CD1c-positive myeloid dendritic cell (primary cell): ENCODE data around the gene MYO18A.

Experiments
- DNase-seq: peaks from one replicate; pipeline ENCODE4 v3.0.0-alpha.2; 2016; ENCODE audit errors: extremely low spot score

MYO18A gene

DNA sequence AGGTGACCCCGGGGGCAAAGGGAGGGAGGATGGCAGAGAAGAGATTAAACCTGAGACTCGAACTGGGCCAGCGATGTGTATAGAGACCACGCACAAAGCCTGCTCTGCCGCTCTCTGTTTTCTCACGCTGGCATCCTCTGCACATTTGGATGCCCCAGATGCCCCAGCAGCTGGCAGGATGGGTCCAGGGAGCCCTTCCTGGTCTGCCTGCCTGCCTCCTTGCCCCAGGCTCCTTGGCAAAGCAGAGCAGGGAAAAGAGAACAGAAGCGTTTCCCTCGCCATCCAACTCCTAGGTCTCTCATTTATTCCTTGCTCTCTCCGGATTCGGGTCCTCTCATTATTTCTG, 142.5 kb downstream of the MYO18A start:
- DNase-seq = no peak

DNA sequence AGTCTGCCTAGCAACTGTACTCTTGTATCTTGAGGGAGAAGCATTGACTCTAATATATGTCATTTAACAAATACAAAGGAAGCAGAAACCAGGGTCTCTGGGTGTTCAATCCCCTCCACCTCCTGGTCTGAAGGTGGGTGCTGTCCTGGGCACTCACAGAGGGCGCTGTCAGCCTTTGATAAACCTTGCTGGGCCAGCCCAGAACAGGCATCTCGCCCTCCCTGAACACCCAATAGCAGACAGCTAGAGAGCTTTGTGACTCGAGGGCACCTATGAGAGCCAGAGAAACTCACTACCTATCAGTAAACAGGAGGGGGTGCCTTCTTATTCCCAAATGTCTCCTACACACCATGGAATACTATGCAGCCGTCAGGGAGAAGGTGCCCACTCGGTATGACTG, 143.6 kb downstream of the MYO18A start:
- no peak for DNase-seq

DNA sequence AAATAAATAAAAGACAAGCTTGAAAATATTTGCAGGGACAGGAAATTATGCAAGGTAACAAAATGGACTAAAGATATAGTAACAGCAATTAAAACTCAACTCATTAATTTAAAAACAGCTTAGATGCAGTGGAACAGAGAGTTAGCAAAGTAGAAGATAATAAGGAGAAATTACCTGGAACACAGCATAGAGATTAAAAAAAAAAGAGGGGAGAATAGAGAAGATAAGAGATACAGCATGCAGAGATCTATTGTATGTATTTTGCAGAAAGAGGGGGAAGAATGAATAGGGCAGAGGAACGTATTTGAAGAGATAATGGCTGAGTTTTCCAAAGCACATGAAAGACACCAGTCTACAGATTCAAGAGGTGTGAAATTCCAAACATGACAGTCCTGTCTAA, 145.7 kb downstream of the MYO18A start:
- no peak for DNase-seq

DNA sequence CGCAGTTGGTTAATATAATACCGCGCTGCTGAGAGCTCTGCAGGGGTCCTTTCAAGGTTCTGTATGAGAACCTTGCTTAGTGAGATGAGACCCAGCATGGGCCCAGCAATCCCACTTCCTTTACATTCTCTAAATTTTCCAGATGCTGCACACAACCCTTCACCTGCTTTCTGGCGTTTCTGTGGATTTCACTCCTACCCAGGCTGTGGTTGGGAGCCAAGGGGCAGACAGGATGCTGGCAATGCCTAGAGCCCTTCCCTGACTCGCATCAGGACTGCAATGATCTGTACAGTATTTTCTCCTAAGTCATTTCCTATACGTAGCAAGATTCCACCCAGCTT, 147.4 kb downstream of the MYO18A start:
- DNase-seq = no peak

GRCh38 chr17:29032013-29032856, 148.0 kb downstream of the MYO18A start:
- no peak for DNase-seq

DNA sequence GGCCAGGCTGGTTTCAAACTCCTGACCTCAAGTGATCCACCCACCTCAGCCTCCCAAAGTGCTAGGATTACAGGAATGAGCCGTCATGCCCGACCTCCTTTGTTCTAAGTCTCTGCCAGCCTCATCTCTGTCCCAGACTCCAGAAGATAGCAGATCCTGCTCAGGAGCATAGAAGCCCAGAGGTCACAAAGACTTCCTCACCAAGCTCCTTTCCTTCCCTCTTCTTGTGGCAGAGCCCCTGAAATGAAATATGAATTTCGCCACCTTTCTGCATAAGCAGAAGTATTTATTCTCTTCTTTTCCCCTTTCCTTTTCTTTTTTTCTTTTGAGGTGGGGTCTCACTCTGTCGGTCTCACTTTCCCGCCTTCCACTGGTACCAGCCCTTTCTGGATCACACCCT, 148.7 kb downstream of the MYO18A start:
- DNase-seq = peak; percentile 42

DNA sequence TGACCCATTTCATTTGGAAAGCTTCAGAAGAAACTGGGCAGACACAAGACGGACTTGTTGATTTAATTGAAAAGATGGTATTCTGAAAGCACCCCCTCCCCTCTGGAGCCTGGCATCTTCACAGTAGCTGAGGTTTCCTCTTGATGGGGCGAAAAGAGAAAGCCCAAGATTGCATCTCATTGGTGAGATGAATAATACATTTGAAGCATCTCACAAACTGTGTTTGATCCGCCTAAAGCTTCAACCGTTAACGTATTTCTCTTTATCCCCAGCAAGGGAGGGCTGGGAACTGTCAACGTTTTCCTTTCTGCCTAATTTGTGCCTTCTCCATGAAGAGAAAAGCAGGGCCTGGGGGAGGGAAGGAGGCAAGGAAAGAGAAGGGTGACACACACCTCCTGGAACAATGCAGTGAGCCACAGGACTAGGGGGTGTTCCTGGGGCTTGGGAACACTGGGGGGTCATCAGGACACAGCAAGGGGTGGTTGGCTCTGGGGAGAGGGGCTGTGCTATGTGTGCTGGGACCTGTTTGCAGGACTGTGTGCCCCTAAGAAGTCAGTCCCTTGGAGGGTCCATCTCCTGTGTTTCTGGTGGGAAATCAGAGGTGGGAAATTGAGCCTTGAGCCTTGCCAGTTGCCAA, 155.8 kb downstream of the MYO18A start:
- no peak for DNase-seq

- no peak for DNase-seq
Observed at GRCh38 chr17:29022074-29022473, 158.1 kb downstream of the MYO18A start.

- DNase-seq = no peak
Observed at GRCh38 chr17:29021226-29021625, 159.0 kb downstream of the MYO18A start.
